NCI-H2029 (cell line): ENCODE data around the gene VPS13A.

ENCODE experiments used
- DNase-seq: peaks from one replicate; lab custom pipeline; 2025; lab: John Stamatoyannopoulos, UW

Gene VPS13A

GRCh38 chr9:77460938-77461337 is 283.6 kb downstream of the VPS13A start:
- DNase-seq, result no peak

- no peak for DNase-seq
These were observed 284.7 kb downstream of the VPS13A start for GRCh38 chr9:77462066-77462465.

GRCh38 chr9:77463151-77463550 is 285.8 kb downstream of the VPS13A start:
- DNase-seq, result no peak

GRCh38 chr9:77464661-77465060 is 287.3 kb downstream of the VPS13A start:
- peak; percentile 28 for DNase-seq

GRCh38 chr9:77469515-77470231 is 292.3 kb downstream of the VPS13A start:
- no peak for DNase-seq
